Measurements from ENCODE around the gene CRTC3. TPM values are rescaled to one million over a fixed set of nuclear protein-coding genes. Genes with fewer than 3 reads are reported as not detected.
"Not testable (repeated sequence)": the region's sequence is repeated elsewhere in the genome, so short reads cannot be mapped to it uniquely, and the experiment has no call there.

The CRTC3 gene
- total RNA-seq, 1 experiment from 2014 or later = 17.5 TPM

DNA sequence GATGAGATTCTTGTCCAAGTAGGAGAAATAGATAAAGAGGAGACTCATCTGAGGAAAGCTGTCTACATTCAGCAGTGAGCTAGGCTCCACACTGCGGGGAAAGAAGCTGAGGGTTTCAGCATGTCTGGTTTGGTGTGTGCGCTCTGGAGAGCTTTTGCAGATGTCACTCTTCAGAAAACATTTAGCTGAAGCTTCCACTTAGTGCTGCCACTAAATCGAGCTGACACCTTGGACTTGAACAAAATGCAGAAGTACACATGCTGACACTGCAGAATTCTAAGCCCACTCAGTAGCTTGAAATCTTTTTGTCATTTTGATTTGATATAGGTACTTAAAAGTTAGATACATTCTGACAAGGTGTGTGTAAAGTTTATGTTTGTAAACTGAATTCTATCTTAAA is 32.3 kb upstream of the CRTC3 start:
- Mint-ChIP-seq H3K4me3 (ENCODE audit: low read depth, unreplicated experiment) (no peak overlapping the region), H3K4me1 (ENCODE audit: low read depth, unreplicated experiment) (no peaks in the 10 kb centered on the region), H3K27ac (ENCODE audit: unreplicated experiment) (no peak overlapping the region), H3K27me3 (ENCODE audit: unreplicated experiment) (no peaks in the 10 kb centered on the region), H3K9me3 (ENCODE audit: low read depth, unreplicated experiment) (no peaks in the 10 kb centered on the region), H3K36me3 (ENCODE audit: insufficient read depth, unreplicated experiment) (peaks cover 63% of the 10 kb centered on the region)
- BruUV-seq (replicated peaks) = no TSS peak
- intact Hi-C loops (cut with micrococcal nuclease; ENCODE audit: unreplicated experiment) = no loop called here
- CTCF ChIA-PET = no interaction called here
- TF ChIP-seq, protein P1, sequence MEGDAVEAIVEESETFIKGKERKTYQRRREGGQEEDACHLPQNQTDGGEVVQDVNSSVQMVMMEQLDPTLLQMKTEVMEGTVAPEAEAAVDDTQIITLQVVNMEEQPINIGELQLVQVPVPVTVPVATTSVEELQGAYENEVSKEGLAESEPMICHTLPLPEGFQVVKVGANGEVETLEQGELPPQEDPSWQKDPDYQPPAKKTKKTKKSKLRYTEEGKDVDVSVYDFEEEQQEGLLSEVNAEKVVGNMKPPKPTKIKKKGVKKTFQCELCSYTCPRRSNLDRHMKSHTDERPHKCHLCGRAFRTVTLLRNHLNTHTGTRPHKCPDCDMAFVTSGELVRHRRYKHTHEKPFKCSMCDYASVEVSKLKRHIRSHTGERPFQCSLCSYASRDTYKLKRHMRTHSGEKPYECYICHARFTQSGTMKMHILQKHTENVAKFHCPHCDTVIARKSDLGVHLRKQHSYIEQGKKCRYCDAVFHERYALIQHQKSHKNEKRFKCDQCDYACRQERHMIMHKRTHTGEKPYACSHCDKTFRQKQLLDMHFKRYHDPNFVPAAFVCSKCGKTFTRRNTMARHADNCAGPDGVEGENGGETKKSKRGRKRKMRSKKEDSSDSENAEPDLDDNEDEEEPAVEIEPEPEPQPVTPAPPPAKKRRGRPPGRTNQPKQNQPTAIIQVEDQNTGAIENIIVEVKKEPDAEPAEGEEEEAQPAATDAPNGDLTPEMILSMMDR (IDR thresholded peaks at IDR 0.05; ENCODE audit: unreplicated experiment) = no peak
- no peak for DNase-seq

DNA sequence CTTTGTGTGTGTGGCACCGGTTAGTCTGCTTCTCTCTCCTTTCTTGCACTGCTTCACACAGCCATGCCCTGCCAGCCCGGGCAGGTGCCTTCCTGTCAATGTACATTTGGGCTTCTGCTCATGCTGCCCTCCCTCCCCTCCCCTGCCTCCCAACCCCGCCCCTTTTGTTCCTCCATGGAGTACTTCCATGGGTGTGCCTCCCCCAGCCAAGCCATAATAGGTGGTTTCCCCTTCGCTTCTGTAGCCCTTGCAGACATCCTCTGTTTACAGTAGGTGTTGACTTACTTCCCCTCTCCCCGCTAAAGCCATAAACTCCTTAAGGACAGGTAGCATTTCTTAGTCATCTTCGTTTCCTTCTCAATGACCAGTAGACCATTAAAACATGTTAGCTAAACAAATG is 31.8 kb upstream of the CRTC3 start:
- H3K4me1 Mint-ChIP-seq (ENCODE audit: low read depth, unreplicated experiment) = no peaks in the 10 kb centered on the region
- no peaks in the 10 kb centered on the region for H3K27me3 Mint-ChIP-seq (ENCODE audit: unreplicated experiment)
- intact Hi-C loops (cut with micrococcal nuclease; ENCODE audit: unreplicated experiment) = no loop called here
- H3K9me3 Mint-ChIP-seq (ENCODE audit: low read depth, unreplicated experiment) = no peaks in the 10 kb centered on the region
- no peak overlapping the region for H3K27ac Mint-ChIP-seq (ENCODE audit: unreplicated experiment)
- peaks cover 58% of the 10 kb centered on the region for H3K36me3 Mint-ChIP-seq (ENCODE audit: insufficient read depth, unreplicated experiment)
- TF ChIP-seq, protein P1 (IDR thresholded peaks at IDR 0.05; ENCODE audit: unreplicated experiment) = no peak
- no peak overlapping the region for H3K4me3 Mint-ChIP-seq (ENCODE audit: low read depth, unreplicated experiment)
- CTCF ChIA-PET = no interaction called here
- no peak for DNase-seq
- no TSS peak for BruUV-seq (replicated peaks)

DNA sequence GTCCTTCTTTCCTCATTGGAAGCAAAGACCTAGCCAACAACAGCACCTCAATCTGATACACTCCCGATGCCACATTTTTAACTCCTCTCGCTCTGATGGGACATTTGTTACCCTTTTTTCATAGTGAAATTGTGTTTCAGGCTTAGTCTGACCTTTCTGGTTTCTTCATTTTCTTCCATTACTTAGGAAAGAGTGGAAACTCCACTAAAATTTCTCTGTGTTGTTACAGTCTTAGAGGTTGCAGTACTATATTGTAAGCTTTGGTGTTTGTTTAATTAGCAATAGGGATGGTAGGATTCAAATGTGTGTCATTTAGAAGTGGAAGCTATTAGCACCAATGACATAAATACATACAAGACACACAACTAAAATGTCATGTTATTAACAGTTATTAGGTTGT is 29.6 kb upstream of the CRTC3 start:
- peaks cover 48% of the 10 kb centered on the region for H3K36me3 Mint-ChIP-seq (ENCODE audit: insufficient read depth, unreplicated experiment)
- BruUV-seq (replicated peaks) = no TSS peak
- H3K4me3 Mint-ChIP-seq (ENCODE audit: low read depth, unreplicated experiment) = no peak overlapping the region

DNA sequence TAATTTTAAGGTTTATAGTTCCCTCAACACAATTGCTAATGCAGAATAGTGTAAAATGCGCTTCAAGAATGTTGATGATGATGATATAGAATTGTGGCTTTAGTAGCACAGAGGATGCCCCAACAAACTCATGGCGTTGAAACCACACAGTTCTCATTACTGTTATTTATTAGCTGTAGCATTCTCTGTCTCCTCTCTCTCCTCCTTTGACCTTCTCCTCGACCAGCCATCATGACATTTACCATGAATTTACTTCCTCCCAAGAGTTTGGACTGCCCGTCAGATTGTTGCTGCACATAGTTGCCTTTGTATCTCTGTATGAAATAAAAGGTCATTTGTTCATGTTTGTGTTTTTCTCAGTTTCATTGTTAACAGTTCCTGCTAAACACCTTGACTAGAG is 27.8 kb upstream of the CRTC3 start:
- BruUV-seq (replicated peaks) = no TSS peak
- no peak overlapping the region for H3K4me3 Mint-ChIP-seq (ENCODE audit: low read depth, unreplicated experiment)
- intact Hi-C loops (cut with micrococcal nuclease; ENCODE audit: unreplicated experiment) = no loop called here
- DNase-seq = no peak
- no peaks in the 10 kb centered on the region for H3K27me3 Mint-ChIP-seq (ENCODE audit: unreplicated experiment)
- TF ChIP-seq, protein P1 (IDR thresholded peaks at IDR 0.05; ENCODE audit: unreplicated experiment) = no peak
- CTCF ChIA-PET = no interaction called here
- peaks cover 41% of the 10 kb centered on the region for H3K36me3 Mint-ChIP-seq (ENCODE audit: insufficient read depth, unreplicated experiment)
- no peaks in the 10 kb centered on the region for H3K9me3 Mint-ChIP-seq (ENCODE audit: low read depth, unreplicated experiment)
- H3K27ac Mint-ChIP-seq (ENCODE audit: unreplicated experiment) = no peak overlapping the region
- H3K4me1 Mint-ChIP-seq (ENCODE audit: low read depth, unreplicated experiment) = no peaks in the 10 kb centered on the region

More for the DNA sequence above, 29.6 kb upstream of the CRTC3 start:
- CTCF ChIA-PET = interaction anchor here (0.6 kb wide), 1 partner anchor 8 kb away, joined by 6 read pairs; no protein-coding TSS in a partner anchor
- H3K27me3 Mint-ChIP-seq (ENCODE audit: unreplicated experiment) = no peaks in the 10 kb centered on the region
- no peak overlapping the region for H3K27ac Mint-ChIP-seq (ENCODE audit: unreplicated experiment)
- no peaks in the 10 kb centered on the region for H3K9me3 Mint-ChIP-seq (ENCODE audit: low read depth, unreplicated experiment)
- DNase-seq = no peak
- no peaks in the 10 kb centered on the region for H3K4me1 Mint-ChIP-seq (ENCODE audit: low read depth, unreplicated experiment)
- intact Hi-C loops (cut with micrococcal nuclease; ENCODE audit: unreplicated experiment) = no loop called here
- TF ChIP-seq, protein P1 (IDR thresholded peaks at IDR 0.05; ENCODE audit: unreplicated experiment) = no peak

DNA sequence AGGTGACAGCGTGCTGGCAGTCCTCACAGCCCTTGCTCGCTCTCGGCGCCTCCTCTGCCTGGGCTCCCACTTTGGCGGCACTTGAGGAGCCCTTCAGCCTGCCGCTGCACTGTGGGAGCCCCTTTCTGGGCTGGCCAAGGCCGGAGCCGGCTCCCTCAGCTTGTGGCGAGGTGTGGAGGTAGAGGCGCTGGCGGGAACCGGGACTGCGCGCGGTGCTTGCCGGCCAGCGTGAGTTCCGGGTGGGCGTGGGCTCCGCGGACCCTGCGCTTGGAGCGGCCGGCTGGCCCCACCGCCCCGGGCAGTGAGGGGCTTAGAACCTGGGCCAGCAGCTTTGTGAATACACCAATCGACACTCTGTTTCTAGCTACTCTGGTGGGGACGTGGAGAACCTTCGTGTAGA is 18.9 kb upstream of the CRTC3 start:
- H3K4me1 Mint-ChIP-seq (ENCODE audit: low read depth, unreplicated experiment); H3K27me3 Mint-ChIP-seq (ENCODE audit: unreplicated experiment); BruUV-seq (replicated peaks); CTCF ChIA-PET; H3K4me3 Mint-ChIP-seq (ENCODE audit: low read depth, unreplicated experiment); H3K27ac Mint-ChIP-seq (ENCODE audit: unreplicated experiment); DNase-seq; intact Hi-C loops (cut with micrococcal nuclease; ENCODE audit: unreplicated experiment); H3K9me3 Mint-ChIP-seq (ENCODE audit: low read depth, unreplicated experiment): not testable (repeated sequence)
- peaks cover 16% of the 10 kb centered on the region for H3K36me3 Mint-ChIP-seq (ENCODE audit: insufficient read depth, unreplicated experiment)

DNA sequence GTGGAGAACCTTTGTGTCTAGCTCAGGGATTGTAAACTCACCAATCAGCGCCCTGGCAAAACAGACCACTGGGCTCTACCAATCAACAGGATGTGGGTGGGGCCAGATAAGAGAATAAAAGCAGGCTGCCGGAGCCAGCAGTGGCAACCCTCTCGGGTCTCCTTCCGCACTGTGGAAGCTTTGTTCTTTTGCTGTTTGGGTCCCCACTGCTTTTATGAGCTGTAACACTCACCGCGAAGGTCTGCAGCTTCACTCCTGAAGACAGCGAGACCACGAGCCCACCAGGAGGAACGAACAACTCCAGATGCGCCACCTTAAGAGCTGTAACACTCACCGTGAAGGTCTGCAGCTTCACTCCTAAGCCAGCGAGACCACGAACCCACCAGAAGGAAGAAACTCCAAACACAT is 18.5 kb upstream of the CRTC3 start:
- CTCF ChIA-PET; BruUV-seq (replicated peaks); intact Hi-C loops (cut with micrococcal nuclease; ENCODE audit: unreplicated experiment); H3K27me3 Mint-ChIP-seq (ENCODE audit: unreplicated experiment); DNase-seq; H3K9me3 Mint-ChIP-seq (ENCODE audit: low read depth, unreplicated experiment); H3K4me1 Mint-ChIP-seq (ENCODE audit: low read depth, unreplicated experiment); H3K27ac Mint-ChIP-seq (ENCODE audit: unreplicated experiment); H3K4me3 Mint-ChIP-seq (ENCODE audit: low read depth, unreplicated experiment): not testable (repeated sequence)
- peaks cover 16% of the 10 kb centered on the region for H3K36me3 Mint-ChIP-seq (ENCODE audit: insufficient read depth, unreplicated experiment)

All from Calu3 (cell line).